C4-2B (cell line): ENCODE measurements around the gene VIPR1.

Experiments
- ZFX ChIP-seq: fragments of 450-650 bp; IDR thresholded peaks from 2 replicates; pipeline ENCODE4 v1.6.1; 2017
- TF ChIP-seq, protein P1 (sequence below): fragments of 450-650 bp; conservative IDR thresholded peaks from 2 replicates; pipeline ENCODE4 v1.5.1; 2017; ENCODE audit warnings: mild to moderate bottlenecking

DNA sequence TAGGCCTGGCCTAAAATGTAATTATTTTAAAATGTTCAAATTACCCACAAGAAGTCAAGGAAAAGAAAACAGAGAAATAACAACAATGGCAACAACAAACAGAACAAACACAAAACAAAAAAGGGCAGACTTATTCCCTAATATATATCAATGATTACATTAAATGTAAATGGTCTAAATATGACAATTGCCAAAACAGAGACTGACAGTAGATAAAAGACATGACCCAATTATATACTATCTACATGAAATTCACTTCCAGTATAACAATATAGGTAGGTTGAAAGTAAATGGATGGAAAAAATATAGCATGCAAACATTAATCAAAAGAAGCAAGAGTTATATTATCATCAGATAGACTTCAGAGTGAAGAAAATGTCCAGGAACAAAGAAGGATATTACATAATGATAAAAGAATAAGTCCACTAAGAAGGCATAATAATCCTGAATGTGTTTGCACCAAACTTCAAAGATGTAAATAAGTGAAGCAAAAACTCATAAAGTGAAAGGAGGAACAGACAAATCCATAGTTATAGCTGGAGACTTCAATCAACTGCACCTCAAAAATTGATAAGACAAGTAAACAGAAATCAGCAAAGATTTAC, 72.8 kb downstream of the VIPR1 start:
- TF ChIP-seq, protein P1, sequence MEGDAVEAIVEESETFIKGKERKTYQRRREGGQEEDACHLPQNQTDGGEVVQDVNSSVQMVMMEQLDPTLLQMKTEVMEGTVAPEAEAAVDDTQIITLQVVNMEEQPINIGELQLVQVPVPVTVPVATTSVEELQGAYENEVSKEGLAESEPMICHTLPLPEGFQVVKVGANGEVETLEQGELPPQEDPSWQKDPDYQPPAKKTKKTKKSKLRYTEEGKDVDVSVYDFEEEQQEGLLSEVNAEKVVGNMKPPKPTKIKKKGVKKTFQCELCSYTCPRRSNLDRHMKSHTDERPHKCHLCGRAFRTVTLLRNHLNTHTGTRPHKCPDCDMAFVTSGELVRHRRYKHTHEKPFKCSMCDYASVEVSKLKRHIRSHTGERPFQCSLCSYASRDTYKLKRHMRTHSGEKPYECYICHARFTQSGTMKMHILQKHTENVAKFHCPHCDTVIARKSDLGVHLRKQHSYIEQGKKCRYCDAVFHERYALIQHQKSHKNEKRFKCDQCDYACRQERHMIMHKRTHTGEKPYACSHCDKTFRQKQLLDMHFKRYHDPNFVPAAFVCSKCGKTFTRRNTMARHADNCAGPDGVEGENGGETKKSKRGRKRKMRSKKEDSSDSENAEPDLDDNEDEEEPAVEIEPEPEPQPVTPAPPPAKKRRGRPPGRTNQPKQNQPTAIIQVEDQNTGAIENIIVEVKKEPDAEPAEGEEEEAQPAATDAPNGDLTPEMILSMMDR: no peak
- no peak for TF ChIP-seq ZFX
